ENCODE results near the gene NBAS.

DNA sequence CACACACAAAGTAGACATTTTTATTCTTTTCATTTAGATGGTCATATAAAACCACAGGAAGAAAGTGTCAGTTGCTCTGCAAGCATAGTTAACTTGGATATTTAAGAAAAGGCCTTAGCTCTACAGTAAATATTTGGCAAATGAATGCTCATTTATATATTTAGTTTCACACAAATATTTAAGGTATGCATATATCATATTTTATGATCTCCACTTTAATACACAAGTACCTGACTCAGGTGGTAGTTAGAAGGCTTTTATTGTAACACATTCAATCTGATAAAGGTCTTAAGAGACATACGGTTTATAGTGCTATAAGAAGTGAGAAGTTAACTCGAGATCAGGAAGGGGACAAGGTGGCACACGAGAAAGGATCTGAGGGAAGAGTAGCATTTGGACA, 363.1 kb downstream of the NBAS start:
- TF ChIP-seq POLR2A (IDR thresholded peaks at IDR 0.05; ENCODE audit: low read length) (no peak), GATA1 (IDR thresholded peaks at IDR 0.05; ENCODE audit: low read depth, low read length) (no peak)
